ES-I3 (cell line): ENCODE measurements around the gene NTNG1.

ENCODE experiments used
- H3K36me3 ChIP-seq: 2 replicates; pipeline ENCODE4 v1.6.1; 2013; ENCODE audit warnings: mild to moderate bottlenecking, low read length, control low read depth, moderate library complexity; ENCODE audit not compliant: insufficient read depth
- H3K4me1 ChIP-seq: 2 replicates; pipeline ENCODE4 v1.6.1; 2013; ENCODE audit warnings: mild to moderate bottlenecking, control low read depth, low read length; ENCODE audit not compliant: insufficient read depth
- H3K9ac ChIP-seq: 2 replicates; pipeline ENCODE4 v1.6.1; 2013; ENCODE audit warnings: low read depth, mild to moderate bottlenecking, low read length, moderate library complexity
- H3K9me3 ChIP-seq: 2 replicates; pipeline ENCODE4 v1.6.1; 2013; ENCODE audit warnings: mild to moderate bottlenecking, low read length, moderate library complexity; ENCODE audit not compliant: control insufficient read depth, insufficient read depth

Gene NTNG1

DNA sequence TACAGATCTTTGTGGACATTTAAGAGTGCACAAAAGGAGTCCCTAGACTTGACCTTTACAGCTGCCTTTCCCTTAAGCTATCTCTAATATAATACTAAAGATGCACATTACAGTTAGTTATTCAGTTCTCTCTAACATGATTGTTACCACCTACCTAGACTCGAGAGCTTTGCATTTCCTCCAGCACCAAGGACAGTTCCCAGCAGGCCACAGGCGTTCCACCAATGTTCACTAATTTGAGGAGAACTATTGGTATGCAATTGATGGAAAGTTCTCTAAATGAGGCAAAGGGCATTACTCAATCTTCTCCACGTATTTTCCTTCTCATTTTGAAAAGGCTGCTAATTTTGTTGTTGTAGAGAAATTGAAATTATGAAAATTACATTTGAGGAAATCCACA, 5.4 kb upstream of the NTNG1 start:
- no peak overlapping the region for H3K9ac ChIP-seq
- no peaks in the 10 kb centered on the region for H3K9me3 ChIP-seq
- H3K36me3 ChIP-seq, result no peaks in the 10 kb centered on the region
- peaks cover 12% of the 10 kb centered on the region for H3K4me1 ChIP-seq

DNA sequence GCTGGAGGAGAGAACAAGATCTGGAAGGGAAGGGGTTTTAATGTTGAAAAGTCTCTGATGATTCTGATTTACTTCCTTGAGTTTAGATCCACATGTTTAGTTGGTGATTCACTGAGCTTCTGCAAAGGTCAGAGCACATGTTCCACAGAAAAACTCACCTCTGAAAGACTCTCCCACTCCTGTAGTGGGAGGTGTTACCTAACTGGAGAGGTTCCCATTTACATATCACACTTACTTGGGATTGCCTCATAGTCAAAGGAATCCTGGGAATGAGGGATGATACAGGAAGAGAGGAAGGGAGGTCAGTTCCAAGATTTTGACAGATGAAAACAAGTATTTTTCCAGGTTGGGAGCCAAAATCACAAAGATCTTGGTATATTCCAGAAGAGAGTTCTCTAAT, 2.7 kb upstream of the NTNG1 start:
- no peaks in the 10 kb centered on the region for H3K36me3 ChIP-seq
- peaks cover 19% of the 10 kb centered on the region for H3K4me1 ChIP-seq
- no peak overlapping the region for H3K9ac ChIP-seq
- no peaks in the 10 kb centered on the region for H3K9me3 ChIP-seq

DNA sequence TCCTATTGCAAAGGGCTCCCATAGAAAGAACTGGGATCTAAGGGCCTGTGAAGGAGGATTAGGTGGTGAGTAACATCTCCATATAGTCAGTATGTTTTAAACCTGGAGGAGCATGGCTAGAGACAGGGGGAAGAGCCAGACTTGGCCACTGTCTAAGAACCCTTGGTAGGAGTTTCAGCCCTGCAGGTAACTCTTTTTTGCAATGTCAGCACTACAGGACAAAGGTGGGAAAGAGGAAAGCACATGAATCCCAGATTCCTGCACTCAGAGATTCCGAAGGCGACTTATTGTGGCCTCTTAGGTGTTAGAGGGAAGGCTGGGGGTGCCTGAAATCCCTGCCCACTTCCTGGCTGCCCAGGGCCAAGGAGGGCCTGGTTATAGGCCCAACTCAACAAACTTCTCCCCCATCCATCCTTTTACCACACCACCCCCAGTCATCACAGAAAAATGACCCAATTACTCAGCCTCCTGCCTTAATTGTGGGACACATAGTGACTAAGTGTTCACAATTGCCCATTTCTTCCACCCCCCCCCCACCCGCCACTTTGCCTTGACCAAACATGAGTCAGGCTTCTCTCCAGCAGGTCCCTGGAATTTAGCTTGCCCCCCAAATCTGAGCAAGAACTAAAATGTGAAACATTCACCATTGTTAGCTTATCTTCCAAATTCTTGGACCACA, 1.9 kb upstream of the NTNG1 start:
- Histone ChIP-seq H3K4me1 (peaks cover 19% of the 10 kb centered on the region), H3K9me3 (no peaks in the 10 kb centered on the region), H3K9ac (peak overlapping the region; percentile 53; the same call in 1 of the 2 replicates), H3K36me3 (no peaks in the 10 kb centered on the region)

DNA sequence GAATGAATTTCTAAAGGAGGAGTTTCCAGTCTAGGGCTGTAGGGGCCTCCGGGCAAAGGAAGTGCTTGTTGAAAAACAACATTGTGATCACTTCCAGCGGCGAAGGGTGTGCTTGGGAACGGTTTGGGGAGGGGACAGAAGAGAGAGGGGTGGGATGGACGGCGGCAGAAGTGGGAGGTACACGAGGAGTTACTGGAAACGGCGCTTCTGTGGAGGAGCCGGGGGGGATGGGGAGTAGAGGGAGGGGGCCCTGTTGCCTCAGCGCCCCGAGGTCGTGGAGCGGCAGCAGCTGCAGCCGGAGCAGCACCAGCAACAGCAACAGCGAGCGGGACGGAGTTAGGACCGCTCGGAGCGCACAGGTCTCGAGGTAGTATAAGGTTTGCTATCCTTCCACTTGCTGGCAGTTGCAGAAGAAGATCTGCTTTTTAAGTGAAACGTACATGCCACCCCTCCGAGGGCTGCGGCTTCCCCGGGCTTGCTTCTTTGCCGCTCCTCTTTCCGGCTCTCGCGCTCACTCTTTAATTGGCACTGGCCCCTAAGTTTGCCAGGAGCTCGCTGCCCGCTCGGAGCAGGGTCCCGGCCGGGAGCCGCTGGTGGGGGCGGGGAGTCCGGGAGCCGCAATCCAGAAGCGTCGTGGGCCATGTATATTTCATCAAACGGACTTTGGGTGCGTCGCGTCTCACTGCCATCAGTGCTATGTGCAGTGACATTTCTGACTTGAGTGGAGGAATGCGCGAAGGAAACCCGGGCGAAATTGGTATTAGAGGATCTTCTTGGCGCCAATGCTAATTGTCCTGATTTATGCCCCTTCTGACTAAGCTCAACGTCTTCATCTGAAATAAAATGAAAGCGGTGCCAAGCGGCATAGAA, 771 bp upstream of the NTNG1 start:
- H3K9me3 ChIP-seq, result no peaks in the 10 kb centered on the region
- H3K36me3 ChIP-seq, result no peaks in the 10 kb centered on the region
- peak overlapping the region; percentile 53; the same call in 1 of the 2 replicates for H3K9ac ChIP-seq
- peaks cover 19% of the 10 kb centered on the region for H3K4me1 ChIP-seq

DNA sequence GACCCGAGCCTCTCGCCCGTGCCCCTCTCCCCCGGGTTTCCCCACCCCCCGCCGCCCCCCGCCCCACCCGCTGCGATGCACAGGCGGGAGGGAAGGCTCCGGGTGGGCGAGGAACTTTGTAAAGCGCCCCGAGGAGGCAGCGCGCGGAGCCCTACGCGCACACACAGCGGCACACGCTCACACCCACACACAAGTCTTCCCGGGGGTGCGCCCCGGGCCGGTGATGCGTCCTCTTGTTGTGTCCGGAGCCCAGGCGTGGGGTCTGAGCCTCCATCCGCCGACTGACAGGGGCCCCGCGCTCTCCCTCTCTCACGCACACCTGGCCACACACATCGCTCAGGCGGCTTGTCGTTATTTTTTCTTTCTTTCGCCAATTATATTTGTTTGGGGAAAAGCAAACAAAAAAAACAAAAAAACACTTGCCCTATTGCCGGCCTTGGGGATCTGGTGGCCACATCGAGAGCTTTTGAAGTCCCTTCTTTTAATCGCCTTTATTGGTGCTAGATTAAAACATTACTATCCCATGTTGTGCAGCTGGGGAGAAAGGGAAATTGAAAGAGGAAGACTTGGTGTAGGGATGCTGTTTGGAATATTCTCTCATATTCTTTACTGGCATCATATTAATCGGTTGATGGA, 770 bp downstream of the NTNG1 start:
- Histone ChIP-seq H3K9ac (peak overlapping the region; percentile 65), H3K36me3 (no peaks in the 10 kb centered on the region), H3K9me3 (no peaks in the 10 kb centered on the region), H3K4me1 (peaks cover 19% of the 10 kb centered on the region)

DNA sequence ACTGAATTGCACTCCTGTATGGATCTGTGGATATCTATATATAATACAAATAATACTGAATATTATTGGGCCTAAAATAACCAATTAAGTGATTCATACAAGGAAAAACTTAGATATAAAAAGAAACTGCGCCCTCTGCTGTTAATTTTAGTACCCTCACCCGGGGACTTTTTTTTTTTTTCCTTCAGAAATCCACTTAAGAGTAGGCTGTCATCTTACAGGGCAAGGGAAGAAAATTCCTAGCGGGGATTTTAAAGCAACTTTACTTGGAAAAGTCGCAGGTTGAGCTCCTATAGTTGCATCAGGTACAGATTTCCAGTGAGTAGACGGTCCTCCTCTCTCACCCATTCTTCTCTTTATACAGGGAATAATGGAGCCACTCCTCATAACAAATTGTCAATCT, 1.3 kb downstream of the NTNG1 start:
- Histone ChIP-seq H3K4me1 (peaks cover 19% of the 10 kb centered on the region), H3K36me3 (no peaks in the 10 kb centered on the region), H3K9ac (peak overlapping the region; percentile 65; the same call in 1 of the 2 replicates), H3K9me3 (no peaks in the 10 kb centered on the region)

DNA sequence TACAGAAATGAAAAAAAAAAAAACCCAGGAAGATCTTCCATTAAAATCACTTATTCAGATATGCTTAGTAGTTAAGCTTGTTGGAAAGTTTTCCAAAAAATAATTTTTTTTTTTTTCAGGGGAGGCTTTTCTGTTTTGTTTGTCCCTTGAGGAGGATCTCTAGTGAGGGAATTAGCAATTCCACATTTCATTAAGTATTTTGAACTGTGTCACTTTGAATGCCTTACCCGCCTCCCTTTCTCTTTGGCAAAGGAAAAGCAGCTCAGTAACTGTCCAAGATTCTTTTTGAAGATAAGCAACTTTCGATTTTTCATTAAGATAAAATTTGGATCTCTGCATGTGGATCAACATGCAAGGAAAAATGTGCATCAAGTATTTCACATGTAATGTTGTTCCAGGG, 1.8 kb downstream of the NTNG1 start:
- no peak overlapping the region for H3K9ac ChIP-seq

DNA sequence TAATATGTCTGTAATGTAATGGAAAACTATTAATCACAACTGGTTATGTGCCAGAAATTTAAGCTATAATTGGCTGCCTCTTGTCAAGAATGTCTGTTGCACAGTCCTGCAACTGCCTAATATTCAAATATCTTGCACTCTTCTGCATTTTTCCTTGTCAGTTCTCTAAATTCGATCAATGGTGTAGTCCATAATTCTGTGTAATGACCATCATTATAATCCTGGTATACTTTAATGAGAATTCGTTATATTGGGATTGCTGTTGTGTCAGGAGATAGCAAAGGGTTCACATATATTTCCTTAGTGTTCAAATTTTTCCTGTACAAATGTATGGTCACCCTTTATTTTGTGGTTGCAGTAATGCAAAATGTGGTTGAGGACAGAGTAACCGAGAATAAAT, 4.8 kb downstream of the NTNG1 start:
- Histone ChIP-seq H3K36me3 (no peaks in the 10 kb centered on the region), H3K9ac (no peak overlapping the region), H3K9me3 (no peaks in the 10 kb centered on the region), H3K4me1 (peaks cover 7% of the 10 kb centered on the region; the same call in 1 of the 2 replicates)

More for the DNA sequence above, 1.8 kb downstream of the NTNG1 start:
- no peaks in the 10 kb centered on the region for H3K36me3 ChIP-seq
- no peaks in the 10 kb centered on the region for H3K9me3 ChIP-seq
- peaks cover 19% of the 10 kb centered on the region for H3K4me1 ChIP-seq

DNA sequence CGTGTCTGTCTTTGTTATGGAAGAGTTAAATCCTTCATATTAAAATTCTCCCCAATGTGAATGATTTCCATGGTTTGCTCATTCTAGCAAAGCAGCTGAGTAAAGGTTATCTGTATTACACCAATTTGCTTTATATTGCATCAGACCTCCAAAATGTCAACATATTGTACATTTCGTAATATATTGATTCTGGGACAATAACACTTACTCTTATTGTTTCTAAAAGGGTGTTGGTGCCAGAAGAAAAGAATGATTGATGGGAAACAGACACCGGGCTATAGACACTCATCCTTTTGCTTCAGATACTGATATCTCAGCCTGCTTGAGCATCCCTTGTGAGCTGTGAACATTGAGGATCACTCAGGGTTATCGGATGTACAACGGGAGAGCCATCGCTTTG, 7.0 kb downstream of the NTNG1 start:
- Histone ChIP-seq H3K4me1 (peaks cover 7% of the 10 kb centered on the region), H3K9ac (no peak overlapping the region), H3K9me3 (no peaks in the 10 kb centered on the region)

DNA sequence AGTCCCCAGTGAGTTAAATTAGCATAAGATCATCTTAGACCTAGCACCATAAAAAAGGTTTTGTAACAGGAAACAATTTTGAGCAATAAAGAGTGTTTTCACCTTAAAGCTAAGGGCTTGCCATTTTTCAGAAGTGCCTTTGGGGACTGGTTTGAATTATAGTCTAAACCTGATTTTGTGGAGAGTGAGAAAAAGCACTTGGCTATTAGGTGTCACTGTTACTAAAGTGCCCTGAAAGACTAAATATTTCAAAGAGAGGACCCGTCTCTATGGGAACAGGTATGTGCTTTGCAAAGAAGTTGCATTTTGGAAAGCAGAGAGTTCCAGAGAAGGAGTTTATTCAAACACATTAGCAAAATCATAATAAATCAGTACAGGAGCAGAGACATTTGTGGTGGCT, 9.1 kb downstream of the NTNG1 start:
- H3K4me1 ChIP-seq, result peaks cover 4% of the 10 kb centered on the region; the same call in 1 of the 2 replicates
- no peaks in the 10 kb centered on the region for H3K9me3 ChIP-seq
- H3K36me3 ChIP-seq, result no peaks in the 10 kb centered on the region
- H3K9ac ChIP-seq, result no peak overlapping the region

More for the DNA sequence above, 7.0 kb downstream of the NTNG1 start:
- H3K36me3 ChIP-seq, result no peaks in the 10 kb centered on the region

DNA sequence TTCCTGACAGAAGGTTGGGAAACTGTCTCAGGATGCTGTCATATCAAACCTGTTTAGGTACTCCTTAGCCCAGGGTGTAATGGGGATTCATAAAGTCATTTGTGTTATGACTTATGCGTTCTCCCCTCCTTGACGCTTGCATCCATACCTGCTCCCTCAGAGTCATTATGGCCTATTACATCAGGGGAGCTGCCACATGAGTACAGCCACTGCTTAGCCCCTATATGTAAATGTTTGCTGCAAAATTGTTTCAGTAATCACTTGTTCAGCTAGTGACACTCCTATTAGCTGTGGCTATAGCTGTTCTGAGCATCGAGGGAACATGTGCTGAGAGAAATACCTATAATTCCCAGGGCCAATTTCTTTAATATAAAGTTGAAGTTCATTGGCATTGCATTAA, 10.5 kb downstream of the NTNG1 start:
- H3K4me1 ChIP-seq, result peaks cover 4% of the 10 kb centered on the region; the same call in 1 of the 2 replicates
- H3K9ac ChIP-seq, result no peak overlapping the region
- H3K36me3 ChIP-seq, result no peaks in the 10 kb centered on the region
- H3K9me3 ChIP-seq, result no peaks in the 10 kb centered on the region

DNA sequence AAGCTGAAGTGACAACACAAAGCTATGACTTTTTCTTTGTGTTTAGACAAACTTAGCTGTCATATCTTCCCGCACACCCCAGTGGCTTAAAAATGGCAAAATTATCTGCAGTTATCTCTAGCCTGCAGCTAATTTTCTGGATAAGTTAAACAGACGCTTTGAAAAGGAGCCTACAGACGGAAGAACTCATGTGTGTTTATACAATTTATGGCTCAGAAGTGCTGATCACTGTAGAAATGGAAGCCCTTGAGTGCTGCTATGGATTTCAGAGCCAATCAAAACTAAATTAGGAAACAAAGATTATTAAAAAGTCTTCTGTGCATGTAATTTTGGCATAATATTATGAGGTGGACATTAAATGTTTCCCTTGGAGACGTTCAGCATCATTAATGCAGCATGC, 11.6 kb downstream of the NTNG1 start:
- Histone ChIP-seq H3K4me1 (peaks cover 4% of the 10 kb centered on the region; the same call in 1 of the 2 replicates), H3K9me3 (no peaks in the 10 kb centered on the region), H3K36me3 (no peaks in the 10 kb centered on the region), H3K9ac (no peak overlapping the region)

DNA sequence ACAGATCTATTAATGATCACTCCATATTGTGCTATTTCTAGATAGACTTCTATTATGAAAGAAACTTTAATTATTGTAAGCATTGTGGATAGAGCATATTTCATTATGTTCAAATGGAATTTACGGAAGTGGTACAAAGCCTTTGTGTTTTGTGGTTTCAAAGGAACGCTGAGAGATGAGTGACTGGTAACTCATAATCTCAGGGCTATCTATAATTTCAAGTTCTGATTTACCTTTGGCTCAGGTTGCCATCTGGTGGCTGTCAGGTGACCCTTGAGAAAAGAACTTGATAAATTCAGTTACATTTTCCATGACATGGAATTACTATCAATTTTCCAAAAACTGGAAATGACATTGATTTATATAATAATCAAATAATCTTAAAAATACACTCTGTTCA, 12.2 kb downstream of the NTNG1 start:
- H3K36me3 ChIP-seq, result no peaks in the 10 kb centered on the region
- H3K9ac ChIP-seq, result no peak overlapping the region
- H3K4me1 ChIP-seq, result peaks cover 4% of the 10 kb centered on the region; the same call in 1 of the 2 replicates
- no peaks in the 10 kb centered on the region for H3K9me3 ChIP-seq

DNA sequence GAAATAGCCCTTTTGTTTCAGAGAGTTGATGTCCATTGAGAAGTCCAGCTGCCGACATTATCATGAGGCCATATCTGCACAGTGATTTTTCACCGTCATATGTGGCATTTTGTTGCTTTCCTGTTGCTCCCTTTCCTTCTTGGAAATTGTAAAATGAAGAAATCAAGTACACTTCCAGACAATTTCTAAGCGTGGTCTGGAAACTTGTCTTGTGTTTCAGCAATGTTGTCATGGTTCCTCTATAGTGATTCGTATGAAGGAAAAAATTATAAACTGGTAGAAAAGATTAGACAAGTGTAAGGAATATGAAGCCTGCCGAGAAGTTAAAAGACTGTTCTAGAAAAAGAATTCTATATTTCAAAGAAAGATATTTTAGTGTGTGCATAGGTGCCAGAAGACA, 17.7 kb downstream of the NTNG1 start:
- H3K9ac ChIP-seq, result no peak overlapping the region
- no peaks in the 10 kb centered on the region for H3K9me3 ChIP-seq
- H3K36me3 ChIP-seq, result no peaks in the 10 kb centered on the region
- no peaks in the 10 kb centered on the region for H3K4me1 ChIP-seq
